GM18505 (cell line): ENCODE data around the gene ZNF438.

Experiments used
- ATAC-seq: cut with Tn5 transposase; IDR thresholded peaks from one replicate; pipeline ENCODE4 v1.9.1; 2021; ENCODE audit not compliant: unreplicated experiment
- POLR2A ChIP-seq: IDR thresholded peaks from 4 replicates; pipeline ENCODE4 v1.6.1; 2011; ENCODE audit warnings: borderline replicate concordance; ENCODE audit not compliant: insufficient read depth, insufficient read length; ENCODE audit errors: extremely low read depth

Gene ZNF438

DNA sequence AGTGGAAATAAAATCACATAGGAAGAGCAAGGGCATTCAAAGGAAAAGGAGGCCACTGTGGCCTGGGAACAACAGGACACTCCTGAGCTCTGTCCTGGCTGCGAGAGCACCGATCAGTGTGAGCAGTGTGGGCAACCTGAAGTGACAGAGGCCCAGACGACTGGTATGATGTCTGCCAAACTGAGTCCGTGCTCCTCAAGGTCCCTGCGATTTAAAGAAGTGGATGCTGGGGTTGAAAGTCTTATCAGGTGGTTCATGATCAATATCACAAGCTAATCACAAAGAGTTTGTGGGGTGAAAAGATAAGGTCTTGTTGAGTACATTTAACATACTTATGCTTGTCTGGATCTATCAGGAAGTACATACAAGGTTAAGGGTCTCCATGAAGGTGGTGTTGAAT, 176.5 kb downstream of the ZNF438 start:
- TF ChIP-seq POLR2A = no peak
- no peak for ATAC-seq

DNA sequence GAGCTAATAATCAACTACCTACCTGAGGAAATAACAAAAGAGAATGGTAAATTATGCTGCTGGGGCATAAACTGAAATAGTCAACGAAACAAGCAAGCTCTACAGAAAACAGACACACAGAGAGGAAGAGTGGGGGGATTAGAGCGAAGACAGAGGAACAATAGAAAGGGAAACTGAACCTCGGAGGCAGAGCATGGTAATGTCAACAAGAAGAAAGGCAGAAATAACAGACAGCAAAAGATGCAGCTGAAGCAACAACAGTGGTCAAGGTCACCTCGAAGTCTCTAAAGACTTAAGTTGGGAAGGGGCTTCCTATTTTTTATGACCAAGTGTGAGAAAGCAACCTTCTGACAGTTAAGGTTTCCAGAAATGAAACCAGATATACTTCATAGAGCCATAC, 177.0 kb downstream of the ZNF438 start:
- TF ChIP-seq POLR2A = no peak
- ATAC-seq = no peak

DNA sequence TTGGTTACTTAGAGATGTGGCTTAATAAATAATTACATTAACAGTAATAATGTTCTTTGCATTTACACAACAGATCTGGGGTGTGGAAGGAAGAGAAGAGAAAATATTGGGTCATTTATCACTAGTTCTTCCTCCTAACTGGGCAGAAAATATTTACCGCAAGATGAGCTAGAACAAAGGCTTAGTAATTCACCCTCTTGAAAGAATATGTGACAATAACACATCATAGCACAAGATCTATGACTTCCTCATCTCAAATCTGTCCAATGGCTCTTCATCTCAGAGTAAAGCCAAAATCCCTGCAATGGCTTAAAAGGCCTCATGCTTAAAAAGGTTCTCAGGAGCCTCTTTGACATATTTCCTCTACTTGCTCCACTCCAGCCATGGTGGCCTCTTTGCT, 178.6 kb downstream of the ZNF438 start:
- TF ChIP-seq POLR2A = no peak
- ATAC-seq = no peak

DNA sequence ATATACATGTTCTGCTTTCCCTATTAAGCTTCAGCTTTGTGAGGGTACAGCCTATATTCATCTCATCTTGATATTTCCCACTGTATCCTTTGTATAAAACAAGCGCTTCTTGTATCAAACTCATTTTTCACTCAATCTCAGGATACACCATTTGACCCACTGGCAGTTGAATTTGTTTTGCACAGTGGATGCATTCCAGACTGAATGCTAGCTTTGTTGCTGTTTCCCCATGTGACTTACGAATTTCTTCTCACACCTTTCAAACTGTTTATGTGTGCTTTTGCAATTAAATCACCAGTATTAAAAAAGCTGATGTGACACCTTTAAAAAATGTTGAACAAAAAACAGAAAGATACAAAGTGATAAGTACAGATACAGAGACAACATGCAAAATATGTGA, 180.9 kb downstream of the ZNF438 start:
- no peak for ATAC-seq
- TF ChIP-seq POLR2A = no peak

DNA sequence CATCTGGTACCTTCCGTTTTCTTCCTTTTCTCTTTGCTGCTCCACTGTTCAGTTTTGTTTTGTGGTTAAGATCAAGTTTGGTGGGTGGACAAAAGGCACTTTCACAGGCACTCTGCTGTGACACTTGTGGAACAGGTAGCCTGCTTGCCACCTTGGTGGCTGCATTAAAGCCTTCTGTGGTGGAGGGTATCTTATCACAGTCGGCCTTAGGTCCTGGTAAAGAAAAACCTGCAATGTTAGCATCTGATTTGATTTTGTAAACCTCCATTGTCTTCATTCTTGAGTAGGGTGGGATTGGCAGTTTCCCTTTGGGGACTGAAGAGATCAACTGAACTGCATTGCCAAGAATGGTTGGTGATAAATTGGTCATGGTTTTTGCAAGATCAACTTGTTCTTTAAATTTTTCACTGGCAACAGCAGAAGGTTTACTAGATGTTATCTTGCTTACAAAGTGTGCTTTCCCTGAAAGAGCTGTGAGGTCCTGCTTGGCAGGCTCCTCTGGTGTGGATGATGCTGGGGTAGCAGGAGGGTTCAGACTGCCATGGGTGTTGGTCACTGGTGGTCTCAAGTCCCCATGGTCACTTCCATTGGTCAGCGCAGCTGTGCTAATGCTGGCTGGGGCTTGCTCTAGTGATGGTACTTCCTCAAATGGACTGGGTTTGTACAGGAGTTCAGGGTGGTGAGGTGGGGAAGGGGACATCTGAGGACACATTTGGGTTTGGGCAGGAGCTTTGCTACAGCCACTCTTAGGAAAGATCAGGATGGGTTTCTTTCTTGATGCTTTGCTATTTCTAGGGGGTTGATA, 182.2 kb downstream of the ZNF438 start:
- ATAC-seq = no peak
- TF ChIP-seq POLR2A = no peak

DNA sequence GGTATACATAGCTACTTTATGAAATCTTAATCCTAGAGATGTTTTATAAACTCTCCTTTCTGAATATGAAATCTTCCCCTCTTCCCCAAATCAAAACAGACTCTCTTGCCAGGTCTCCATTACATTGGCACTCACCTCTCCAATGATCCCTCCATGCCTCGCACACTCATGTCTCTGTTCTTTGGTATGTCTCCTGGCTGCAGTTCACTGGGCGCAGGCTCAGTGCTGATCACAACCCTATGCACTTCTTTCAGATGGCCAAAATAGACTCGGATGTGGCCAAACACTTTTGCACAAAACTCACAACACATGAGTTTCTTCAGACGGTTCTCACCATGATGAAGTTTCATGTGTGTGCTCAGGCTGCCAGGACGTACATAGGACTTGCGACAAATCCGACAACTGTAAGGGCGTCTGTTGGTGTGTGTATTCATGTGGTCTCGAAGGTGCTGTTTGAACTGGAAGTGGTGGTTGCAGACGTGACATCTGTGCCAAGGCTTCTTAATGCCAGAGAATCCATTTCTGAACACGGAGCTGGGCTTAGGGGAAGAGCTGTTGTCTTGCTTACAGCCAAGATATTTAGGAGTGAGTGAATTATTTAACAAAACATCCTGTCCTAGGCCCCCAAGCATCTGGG, 183.2 kb downstream of the ZNF438 start:
- ATAC-seq = no peak
- no peak for TF ChIP-seq POLR2A

DNA sequence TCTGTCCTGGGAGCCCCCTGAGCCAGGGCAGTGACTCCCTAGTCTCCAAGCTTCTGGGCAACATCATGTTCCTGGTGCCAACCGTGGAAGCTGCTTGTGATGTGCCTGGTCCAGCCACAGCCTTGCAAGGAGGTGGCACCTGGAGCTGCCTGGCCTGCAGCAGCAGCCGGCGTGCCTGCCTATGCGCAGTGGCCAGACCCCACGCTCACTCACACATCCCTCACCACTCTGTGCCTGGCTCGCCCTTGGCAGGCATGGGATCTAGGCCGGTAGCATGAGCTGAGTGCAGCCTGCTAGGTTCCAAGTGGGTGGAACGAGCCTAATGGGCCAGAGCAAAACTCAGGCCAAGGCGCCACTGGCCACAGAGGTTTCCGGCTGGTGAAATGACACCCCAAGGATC, 184.0 kb downstream of the ZNF438 start:
- no peak for ATAC-seq
- TF ChIP-seq POLR2A = no peak

DNA sequence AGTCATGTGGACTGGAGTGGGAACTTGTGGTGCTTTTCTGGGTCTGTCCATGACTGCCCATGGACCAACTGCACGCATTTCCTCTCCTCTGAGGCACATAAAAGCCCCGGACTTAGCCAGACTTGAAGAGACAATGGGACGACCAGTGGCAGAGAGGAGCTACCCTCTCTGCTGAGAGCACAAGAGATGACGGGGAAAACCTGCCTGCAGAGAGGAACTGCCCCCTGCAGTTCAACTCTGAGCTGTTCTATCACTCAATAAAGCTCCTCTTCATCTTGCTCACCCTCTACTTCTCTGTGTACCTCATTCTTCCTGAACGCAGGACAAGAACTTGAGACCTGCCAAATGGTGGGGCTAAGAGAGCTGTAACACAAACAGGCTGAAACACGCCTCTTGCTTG, 184.5 kb downstream of the ZNF438 start:
- TF ChIP-seq POLR2A = no peak
- ATAC-seq = no peak

DNA sequence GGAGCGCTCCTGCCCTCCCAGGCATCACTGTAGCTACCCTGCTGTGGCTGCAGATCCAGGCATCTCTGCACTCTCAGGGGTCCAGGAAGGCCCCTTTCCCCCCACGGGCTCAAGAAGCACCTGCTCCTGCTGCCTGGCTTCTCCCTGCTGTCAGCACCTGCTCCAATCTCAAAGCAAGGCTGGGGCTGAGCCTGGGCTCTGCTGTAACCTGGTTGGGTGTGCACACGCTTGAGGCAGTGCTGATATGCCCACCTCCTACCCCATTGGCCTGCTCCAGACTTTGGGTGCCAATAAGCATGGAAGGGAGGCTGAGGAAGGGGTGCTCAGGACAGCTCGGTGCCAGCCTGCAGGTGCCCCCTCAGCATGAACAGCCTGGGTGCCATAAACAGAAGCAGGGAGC, 185.0 kb downstream of the ZNF438 start:
- TF ChIP-seq POLR2A = no peak

DNA sequence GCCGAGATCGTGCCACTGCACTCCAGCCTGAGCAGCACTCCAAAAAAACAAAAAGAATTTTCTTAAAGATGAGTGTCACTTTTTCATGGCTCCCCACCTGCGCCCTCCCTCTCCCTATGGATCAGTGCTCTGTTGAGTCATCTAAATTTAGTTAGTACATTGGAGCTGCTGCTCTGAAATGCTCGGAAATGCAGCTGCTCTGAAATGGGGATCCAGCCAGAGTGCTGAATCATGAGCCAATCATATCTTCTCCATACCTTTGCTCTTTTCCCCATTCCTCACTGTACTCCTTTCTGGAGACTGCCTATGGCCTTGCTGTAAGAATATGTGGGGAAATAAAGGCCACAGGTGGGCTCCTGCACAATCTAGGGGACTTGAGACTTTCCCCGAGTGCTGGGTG, 188.8 kb downstream of the ZNF438 start:
- ATAC-seq = no peak
- TF ChIP-seq POLR2A = no peak

More for the DNA sequence above, 185.0 kb downstream of the ZNF438 start:
- ATAC-seq = no peak

DNA sequence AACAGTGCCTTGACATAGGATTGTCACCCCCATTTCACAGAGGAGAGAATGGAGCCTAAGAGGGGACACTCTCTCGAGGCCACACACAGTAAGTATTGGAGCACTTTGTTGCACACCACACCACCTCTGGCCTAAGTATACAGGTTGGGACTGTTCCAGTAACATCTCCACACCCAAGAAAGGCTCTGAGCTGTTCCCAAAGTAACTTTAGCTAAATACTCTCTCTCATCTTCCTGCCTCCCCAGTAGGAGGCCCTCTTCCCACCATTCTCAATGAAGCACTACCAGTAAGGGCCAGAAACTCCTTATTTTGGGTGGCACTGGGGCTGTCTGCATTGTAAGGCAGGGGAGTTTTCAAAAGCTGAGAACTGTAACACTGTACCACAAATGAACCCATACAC, 189.5 kb downstream of the ZNF438 start:
- ATAC-seq = no peak
- TF ChIP-seq POLR2A = no peak

DNA sequence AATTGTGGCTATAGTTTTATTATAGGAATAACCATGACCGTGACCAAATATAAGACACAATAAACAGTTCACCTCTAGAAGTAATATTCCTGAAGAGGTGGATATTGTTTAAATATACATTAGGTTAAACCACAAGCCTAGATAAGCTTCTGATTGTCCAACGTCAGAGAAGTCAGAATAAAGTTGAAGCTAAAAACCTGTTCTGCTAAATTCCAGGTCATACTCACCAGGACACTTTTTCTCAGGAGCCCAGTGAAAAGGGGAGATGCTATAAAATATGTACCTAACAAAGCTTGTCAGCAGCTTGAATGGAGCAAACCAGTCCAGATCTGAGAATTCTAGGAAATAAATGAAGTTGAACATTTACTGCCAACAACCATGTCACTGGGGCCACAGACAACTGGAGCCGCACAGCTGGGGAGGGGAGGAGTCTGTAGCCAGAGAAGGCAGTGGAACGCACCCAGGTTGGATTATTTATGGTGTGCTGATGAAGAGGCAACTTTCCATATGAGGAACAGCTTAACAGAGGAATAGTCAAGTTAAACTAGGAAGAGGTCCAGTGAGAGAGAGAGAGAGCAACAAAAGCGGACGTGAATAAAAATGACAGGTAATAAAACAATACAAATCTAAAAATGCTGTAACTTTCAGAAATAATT, 191.1 kb downstream of the ZNF438 start:
- TF ChIP-seq POLR2A = no peak
- ATAC-seq = no peak

DNA sequence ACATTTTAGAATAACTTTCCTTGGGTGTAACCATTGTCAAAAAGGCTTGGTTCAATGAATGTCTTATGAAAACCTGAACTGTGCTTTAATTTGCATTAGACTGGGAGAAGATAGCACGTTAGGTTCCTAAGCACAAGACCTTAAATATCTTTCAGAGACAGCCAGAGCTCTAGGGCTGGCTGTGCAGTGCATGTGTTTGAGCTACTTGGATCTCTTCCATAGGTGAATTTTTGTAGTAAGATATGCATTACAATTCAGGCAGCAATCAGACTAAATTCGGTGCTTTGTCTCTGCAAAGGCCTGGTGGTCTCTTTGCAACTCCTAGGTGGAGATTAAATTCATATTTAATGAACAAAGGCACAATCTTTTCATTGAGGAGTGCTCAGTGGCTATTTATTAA, 192.0 kb downstream of the ZNF438 start:
- no peak for TF ChIP-seq POLR2A
- ATAC-seq = no peak

DNA sequence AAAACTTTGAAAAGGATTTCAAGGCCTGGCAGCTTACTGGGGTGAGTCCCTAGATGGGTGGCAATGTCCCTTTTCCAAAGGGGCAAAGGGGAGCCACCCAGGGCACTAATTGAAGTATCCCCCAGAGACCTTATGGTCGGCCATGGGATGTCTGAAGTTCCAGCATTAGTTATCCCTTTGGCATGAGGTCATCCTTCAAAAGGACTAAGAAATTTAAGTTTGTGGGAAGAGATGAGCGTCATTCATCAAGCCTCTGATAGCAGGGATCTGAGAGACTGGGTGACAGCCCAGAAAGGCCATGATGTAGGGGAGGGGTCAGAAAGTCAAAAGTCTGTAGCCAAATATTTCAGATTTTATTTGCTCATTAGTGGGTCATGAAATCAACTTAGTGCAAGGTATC, 195.3 kb downstream of the ZNF438 start:
- TF ChIP-seq POLR2A = no peak
- no peak for ATAC-seq
